ENCODE measurements around the gene PEDS1. TPM values are rescaled to one million over a fixed set of nuclear protein-coding genes. Genes with fewer than 3 reads are reported as not detected.
"Not testable (repeated sequence)": the region's sequence is repeated elsewhere in the genome, so short reads cannot be mapped to it uniquely, and the experiment has no call there.

PEDS1 gene
- total RNA-seq, 1 experiment from 2014 or later: 35.6 TPM

DNA sequence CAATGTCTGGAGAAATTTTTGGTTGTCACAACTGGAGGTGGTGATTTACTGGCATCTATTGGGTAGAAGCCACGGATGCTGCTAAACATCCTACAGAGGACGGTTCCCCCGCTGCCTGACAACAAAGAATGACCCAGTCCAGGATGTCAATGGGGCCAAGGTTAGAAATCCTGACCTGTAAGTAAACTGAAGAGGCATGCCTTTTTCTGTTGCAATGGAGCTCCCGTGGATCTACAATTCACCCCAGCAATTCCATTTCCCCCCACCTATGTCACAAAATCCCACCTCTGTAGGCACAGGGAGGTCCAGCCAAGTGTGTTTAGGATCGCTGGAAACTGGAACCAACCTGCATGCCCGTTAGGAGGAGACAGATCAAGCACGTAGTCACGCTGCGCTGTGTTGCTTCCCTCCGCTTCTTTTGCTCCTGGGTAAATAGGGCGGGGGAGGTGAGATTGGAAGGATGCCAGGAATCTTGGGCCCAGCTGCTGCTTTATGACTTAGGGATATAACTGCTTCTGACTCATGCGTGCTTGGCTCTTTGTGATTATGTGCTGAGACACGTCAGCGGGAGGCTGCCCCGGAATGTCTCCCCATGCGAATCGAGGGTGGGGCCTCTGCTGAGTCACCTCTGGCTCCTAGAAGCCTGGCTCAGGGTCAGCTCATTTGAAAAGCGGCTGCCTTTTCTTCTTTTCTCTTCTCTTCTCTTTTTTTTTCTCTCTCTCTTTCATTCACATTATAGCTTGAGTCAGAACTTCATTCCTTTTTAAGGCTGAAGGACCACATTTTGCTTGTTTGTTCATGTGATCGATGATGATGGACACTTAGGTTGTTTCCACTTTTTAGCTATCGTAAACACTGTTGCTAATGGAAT lies 12.4 kb upstream of the PEDS1 start (continued):
- TF ChIP-seq, protein P1, sequence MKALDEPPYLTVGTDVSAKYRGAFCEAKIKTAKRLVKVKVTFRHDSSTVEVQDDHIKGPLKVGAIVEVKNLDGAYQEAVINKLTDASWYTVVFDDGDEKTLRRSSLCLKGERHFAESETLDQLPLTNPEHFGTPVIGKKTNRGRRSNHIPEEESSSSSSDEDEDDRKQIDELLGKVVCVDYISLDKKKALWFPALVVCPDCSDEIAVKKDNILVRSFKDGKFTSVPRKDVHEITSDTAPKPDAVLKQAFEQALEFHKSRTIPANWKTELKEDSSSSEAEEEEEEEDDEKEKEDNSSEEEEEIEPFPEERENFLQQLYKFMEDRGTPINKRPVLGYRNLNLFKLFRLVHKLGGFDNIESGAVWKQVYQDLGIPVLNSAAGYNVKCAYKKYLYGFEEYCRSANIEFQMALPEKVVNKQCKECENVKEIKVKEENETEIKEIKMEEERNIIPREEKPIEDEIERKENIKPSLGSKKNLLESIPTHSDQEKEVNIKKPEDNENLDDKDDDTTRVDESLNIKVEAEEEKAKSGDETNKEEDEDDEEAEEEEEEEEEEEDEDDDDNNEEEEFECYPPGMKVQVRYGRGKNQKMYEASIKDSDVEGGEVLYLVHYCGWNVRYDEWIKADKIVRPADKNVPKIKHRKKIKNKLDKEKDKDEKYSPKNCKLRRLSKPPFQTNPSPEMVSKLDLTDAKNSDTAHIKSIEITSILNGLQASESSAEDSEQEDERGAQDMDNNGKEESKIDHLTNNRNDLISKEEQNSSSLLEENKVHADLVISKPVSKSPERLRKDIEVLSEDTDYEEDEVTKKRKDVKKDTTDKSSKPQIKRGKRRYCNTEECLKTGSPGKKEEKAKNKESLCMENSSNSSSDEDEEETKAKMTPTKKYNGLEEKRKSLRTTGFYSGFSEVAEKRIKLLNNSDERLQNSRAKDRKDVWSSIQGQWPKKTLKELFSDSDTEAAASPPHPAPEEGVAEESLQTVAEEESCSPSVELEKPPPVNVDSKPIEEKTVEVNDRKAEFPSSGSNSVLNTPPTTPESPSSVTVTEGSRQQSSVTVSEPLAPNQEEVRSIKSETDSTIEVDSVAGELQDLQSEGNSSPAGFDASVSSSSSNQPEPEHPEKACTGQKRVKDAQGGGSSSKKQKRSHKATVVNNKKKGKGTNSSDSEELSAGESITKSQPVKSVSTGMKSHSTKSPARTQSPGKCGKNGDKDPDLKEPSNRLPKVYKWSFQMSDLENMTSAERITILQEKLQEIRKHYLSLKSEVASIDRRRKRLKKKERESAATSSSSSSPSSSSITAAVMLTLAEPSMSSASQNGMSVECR (CRISPR knock-in tag; IDR thresholded peaks at IDR 0.05; ENCODE audit: borderline replicate concordance): peak; percentile 24; the same call in 1 of the 2 replicates
- TF ChIP-seq, protein P2, sequence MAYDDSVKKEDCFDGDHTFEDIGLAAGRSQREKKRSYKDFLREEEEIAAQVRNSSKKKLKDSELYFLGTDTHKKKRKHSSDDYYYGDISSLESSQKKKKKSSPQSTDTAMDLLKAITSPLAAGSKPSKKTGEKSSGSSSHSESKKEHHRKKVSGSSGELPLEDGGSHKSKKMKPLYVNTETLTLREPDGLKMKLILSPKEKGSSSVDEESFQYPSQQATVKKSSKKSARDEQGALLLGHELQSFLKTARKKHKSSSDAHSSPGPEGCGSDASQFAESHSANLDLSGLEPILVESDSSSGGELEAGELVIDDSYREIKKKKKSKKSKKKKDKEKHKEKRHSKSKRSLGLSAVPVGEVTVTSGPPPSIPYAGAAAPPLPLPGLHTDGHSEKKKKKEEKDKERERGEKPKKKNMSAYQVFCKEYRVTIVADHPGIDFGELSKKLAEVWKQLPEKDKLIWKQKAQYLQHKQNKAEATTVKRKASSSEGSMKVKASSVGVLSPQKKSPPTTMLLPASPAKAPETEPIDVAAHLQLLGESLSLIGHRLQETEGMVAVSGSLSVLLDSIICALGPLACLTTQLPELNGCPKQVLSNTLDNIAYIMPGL (CRISPR knock-in tag; IDR thresholded peaks at IDR 0.05): no peak
- TF ChIP-seq E2F5 (CRISPR knock-in tag; IDR thresholded peaks at IDR 0.05) (no peak), NFYB (CRISPR knock-in tag; conservative IDR thresholded peaks at IDR 0.05; ENCODE audit: low read depth) (no peak), PRRX2 (CRISPR knock-in tag; IDR thresholded peaks at IDR 0.05) (no peak), CDX4 (CRISPR knock-in tag; IDR thresholded peaks at IDR 0.05; ENCODE audit: borderline replicate concordance) (no peak), ERG (CRISPR knock-in tag; IDR thresholded peaks at IDR 0.05) (no peak), TCF7 (CRISPR knock-in tag; IDR thresholded peaks at IDR 0.05; ENCODE audit: low read depth) (no peak)

GRCh38 chr20:50163570-50164317 lies 10.2 kb upstream of the PEDS1 start:
- H3K36me3 Mint-ChIP-seq: no peaks in the 10 kb centered on the region
- peaks cover 3% of the 10 kb centered on the region; the same call in 1 of the 2 replicates for H3K27me3 Mint-ChIP-seq (ENCODE audit: low read depth)
- H3K4me1 Mint-ChIP-seq: peaks cover 20% of the 10 kb centered on the region
- DNase-seq (ENCODE audit: low spot score) (no peak), ATAC-seq (no peak)
- H3K9me3 Mint-ChIP-seq: no peaks in the 10 kb centered on the region
- POLR2A ChIA-PET: no interaction called here
- CTCF ChIA-PET: interaction anchor here (1.3 kb wide), 1 partner anchor 10 kb away, joined by 4 read pairs; the partner anchor contains the start of gene PEDS1
- no peak overlapping the region for H3K4me3 Mint-ChIP-seq
- TF ChIP-seq CDX4 (CRISPR knock-in tag; IDR thresholded peaks at IDR 0.05; ENCODE audit: borderline replicate concordance): no peak
- no peak for TF ChIP-seq RORB (CRISPR knock-in tag; IDR thresholded peaks at IDR 0.05)
- no peak for TF ChIP-seq E2F1 (CRISPR knock-in tag; IDR thresholded peaks at IDR 0.05)
- H3K27ac Mint-ChIP-seq: peak overlapping the region; percentile 10; the same call in 1 of the 2 replicates

DNA sequence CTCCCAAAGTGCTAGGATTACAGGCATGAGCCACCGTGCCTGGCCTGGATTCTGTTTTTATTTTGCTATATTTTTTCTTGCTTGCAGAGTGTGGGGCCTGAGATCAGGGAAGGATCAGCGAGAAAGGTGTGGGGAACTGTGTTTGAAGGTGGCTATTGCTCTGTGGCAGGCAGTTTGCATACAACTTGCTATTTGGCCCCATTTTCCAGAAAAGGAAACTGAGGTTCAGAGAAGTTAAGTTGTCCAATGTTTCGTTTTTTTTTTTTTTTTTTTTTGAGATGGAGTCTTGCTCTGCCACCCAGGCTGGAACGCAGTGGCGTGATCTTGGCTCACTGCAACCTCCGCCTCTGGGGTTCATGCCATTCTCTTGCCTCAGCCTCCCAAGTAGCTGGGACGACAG lies 8.0 kb upstream of the PEDS1 start:
- CTCF ChIA-PET: interaction anchor here (1.8 kb wide), 1 partner anchor 8 kb away, joined by 6 read pairs; no protein-coding TSS in a partner anchor
- H3K27me3 Mint-ChIP-seq (ENCODE audit: low read depth); ATAC-seq; DNase-seq (ENCODE audit: low spot score); H3K4me3 Mint-ChIP-seq; POLR2A ChIA-PET; H3K36me3 Mint-ChIP-seq; H3K9me3 Mint-ChIP-seq: not testable (repeated sequence)
- H3K4me1 Mint-ChIP-seq: peaks cover 20% of the 10 kb centered on the region
- H3K27ac Mint-ChIP-seq: peak overlapping the region; percentile 68; the same call in 1 of the 2 replicates
